Measurements from ENCODE around the gene CFAP58.

GRCh38 chr10:104323760-104324201 lies 29.9 kb upstream of the CFAP58 start:
- TF ChIP-seq CTCF (IDR thresholded peaks at IDR 0.05) = no peak
- no peak for TF ChIP-seq POLR2A (IDR thresholded peaks at IDR 0.05)
